ENCODE results near the gene PRELID3B.

Gene PRELID3B

DNA sequence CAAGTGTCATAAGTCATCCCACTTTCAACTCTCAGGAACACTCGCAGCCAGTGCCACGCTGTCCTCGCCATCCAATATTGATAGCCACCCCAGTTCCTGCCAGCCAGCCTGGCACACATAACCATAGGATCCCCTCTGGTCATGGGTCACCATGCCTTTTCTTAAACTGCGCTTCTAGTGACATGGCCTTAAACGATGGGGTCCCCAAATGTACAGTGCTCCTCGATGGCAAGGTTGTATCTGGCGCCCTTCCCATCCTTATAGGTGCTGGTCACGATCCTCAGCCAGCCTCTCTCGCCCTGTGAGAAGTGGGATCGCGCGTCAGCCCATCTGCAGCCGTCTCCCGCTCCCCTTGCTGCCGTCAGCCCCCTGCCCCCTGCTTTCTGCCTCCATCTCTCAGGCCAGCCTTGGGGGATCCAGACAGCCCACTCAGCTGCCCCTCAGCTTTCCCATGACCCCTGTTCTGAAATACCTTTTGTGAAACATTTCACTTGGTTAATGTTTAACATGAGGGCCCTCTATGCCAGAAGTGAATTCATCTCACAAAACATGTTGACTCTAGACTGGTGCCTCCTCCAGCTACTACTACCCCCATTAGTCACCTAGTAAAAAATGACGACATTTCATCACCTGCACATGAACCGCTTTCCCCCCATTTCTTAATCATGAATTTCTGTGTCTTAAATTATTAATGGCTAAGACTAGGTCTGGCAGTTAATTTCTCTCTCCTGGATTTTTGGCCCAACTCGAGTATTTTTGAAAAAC, 46.9 kb downstream of the PRELID3B start:
- no peak for DNase-seq (ENCODE audit: low read depth in 3 of 3)

DNA sequence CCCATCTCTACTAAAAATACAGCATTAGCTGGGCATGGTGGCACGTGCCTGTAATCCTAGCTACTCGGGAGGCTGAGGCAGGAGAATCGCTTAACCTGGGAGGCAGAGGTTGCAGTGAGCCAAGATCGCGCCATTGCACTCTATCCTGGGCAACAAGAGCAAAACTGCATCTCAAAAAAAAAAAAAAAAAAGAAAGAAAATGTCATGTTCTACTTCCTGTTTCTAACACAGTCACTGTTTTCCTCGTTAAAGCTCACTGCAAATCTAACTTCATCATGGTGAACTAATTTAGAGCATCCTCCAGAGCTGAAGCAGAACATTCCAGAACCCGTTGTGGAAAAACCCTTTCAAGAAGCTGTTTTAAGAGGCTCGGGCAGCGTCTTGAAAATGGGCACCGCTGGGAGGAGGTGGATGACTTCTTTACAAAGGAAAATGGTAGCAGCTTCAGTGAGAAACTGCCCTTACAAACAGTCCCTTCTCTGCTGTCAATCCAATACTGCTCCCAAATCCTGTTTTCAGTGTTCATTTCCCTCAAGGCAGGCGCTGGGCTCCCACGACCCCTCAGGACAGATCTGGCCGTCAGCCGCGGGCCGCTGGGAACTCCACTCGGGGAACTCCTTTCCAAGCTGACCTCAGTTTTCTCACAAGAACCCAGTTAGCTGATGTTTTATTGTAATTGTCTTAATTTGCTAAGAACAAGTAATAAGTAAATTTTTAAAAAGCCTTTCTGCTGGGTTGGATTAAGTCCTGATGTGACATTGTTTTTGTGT, 48.0 kb downstream of the PRELID3B start:
- DNase-seq (ENCODE audit: low read depth in 3 of 3) = no peak

DNA sequence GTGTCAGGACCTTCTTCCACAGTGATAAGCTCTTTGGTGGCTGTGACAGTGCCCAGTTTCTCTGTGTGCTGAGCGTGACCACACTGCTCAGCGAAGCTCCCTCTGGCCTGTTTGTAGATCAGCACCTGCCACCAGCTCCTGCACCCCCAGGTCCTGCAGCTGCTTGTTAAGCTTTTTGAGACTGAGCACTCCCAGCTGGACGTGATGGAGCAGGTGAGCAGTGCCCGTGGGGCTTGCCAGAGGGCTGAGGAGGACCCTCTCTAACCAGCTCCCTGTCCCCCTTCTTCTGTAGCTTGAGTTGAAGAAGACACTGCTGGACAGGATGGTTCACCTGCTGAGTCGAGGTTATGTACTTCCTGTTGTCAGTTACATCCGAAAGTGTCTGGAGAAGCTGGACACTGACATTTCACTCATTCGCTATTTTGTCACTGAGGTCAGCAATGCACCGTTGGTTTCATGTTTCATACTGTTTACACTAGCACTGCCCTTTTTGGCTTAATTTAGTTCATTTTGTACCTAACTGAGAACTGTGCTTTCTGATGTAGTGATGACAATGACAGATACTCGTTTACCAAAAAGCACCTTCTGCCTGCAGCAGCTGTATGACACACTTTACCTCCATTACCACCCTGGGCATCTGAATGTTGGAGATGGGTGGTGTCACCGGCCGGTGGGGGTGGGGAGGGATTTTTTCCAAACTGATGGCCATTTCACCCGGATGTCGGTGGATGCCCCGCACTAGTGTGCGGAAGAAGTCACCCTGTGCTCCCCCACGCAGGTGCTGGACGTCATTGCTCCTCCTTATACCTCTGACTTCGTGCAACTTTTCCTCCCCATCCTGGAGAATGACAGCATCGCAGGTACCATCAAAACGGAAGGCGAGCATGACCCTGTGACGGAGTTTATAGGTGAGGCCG, 49.0 kb downstream of the PRELID3B start:
- no peak for DNase-seq (ENCODE audit: low read depth in 3 of 3)

DNA sequence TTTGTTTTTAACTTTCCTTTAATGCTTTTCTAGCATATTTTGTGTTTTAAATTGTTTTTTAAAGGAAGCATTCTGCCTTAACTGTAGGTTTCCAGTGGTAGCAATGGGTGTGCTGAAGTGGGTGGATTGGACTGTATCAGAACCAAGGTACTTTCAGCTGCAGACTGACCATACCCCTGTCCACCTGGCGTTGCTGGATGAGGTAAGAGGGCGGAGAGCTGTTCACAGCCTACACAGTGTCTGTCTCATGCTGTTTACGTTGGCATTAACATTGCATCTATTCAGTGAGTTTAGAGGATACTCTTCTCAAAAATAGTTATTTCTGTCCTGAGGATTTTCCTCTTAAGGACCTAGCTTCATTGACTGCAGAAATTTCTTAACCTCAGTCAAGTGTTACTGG, 49.7 kb downstream of the PRELID3B start:
- DNase-seq (ENCODE audit: low read depth in 3 of 3) = no peak

DNA sequence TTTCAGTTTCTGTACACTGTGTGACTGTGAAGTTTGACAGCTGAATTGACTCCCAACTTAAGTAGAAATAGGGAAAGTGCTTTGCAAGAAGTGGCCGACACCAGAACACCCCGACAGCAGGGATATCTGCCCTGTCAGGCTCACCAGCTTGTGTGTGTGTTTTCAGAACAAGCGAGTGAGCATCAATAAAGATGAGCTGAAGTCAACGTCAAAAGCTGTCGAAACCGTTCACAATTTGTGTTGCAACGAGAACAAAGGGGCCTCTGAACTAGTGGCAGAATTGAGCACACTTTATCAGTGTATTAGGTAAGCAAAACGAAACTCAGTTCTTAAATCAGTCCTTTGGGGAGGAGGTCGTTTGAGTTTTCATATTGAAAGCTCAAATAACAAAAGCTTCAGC, 50.9 kb downstream of the PRELID3B start:
- DNase-seq (ENCODE audit: low read depth in 3 of 3) = no peak

DNA sequence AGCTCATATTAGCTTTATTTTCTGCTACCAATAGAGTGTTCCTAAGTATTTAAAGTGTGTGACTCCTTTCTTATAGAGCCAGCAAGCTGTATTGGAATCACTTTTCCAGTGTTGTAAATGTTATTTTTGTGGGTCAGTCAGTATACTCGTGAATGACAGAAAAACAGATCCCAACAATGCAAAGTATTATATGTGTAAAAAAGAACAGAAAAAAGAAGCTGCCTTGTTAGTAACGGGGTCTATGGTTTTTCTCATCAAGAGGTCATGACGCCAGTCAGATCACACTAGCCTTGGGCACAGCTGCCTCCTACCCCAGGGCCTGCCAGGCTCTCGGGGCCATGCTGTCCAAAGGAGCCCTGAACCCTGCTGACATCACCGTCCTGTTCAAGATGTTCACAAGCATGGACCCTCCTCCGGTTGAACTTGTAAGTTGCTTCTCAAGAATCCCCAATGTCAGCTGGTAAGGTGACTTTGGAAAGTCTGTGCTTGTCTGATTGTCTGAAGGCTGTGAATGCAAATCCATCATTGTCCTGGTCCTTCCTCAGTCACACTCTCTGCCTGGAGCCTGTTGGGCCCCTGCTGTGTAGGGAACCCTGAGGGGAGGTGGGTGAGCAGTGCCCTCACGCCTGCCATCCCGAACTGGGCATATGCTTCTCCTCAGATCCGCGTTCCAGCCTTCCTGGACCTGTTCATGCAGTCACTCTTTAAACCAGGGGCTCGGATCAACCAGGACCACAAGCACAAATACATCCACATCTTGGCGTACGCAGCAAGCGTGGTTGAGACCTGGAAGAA, 51.7 kb downstream of the PRELID3B start:
- no peak for DNase-seq (ENCODE audit: low read depth in 3 of 3)

DNA sequence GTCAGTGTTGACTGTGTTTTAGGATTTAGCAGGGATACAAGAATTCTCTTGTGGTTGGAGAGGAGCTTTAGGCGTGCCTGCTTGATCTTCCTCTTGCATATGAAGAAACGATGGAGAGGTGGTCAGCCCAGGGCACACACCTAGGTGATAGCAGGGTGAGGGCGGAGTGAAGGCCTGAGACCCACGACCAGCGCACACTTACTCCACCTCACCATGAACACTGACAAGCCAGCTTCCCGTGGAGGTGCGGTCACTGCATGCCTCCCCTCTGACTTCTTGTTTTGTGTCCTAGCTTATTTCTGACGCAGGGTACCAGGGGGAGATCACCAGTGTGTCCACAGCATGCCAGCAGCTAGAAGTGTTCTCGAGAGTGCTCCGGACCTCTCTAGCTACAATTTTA, 53.4 kb downstream of the PRELID3B start:
- no peak for DNase-seq (ENCODE audit: low read depth in 3 of 3)

DNA sequence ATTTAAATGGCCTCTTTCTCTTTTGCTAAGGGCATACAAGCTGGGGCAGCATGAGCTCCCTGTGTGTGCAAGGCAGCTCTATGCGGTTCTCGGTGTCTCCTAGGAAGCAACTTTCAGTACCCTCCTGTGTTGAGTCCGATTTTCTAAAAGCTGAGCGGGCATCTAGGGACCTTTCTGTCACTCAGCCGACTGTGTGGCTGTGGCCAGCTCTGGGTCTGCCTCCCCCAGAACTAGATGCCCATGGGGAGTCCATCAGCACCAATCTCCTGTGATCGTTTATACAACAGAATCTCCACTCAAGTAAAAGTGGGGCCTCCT, 54.1 kb downstream of the PRELID3B start:
- DNase-seq (ENCODE audit: low read depth in 3 of 3) = no peak

DNA sequence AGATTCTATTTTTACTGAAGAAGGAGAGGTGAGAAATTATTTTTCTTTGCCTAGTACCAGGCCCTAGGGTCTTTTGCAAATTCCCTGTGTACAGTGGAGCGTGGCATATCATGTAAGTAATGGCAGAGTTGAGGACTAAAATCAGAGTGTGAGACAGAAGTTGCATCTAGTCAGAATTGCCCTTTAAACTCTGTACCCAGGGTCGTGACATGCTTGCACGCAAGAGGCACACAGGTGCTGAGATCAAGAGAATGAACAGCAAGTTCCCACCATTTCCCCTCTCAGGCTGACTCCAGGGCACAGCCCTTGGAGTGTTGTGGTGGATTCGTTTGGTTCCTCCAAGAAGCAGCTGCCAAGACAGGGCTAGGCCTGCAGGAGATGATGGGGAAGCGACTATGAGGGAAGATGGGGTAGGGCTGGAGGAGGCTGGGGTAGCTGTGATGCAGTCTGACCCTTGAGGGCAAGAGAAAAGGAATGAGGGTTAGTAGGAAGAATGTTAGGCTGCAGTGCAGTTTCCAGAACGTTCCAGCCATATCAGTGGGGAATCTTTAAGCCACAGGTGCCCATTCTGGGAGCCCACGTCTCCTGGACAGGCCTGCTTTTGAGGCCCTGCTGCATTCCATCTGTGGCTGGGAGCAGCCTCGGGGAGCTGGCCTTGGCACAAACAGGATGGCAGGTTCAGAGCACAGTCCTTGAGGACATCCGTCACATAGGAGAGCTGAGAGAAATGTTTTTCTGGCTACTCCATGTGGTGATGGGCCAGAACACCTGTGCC, 54.6 kb downstream of the PRELID3B start:
- DNase-seq (ENCODE audit: low read depth in 3 of 3) = no peak

DNA sequence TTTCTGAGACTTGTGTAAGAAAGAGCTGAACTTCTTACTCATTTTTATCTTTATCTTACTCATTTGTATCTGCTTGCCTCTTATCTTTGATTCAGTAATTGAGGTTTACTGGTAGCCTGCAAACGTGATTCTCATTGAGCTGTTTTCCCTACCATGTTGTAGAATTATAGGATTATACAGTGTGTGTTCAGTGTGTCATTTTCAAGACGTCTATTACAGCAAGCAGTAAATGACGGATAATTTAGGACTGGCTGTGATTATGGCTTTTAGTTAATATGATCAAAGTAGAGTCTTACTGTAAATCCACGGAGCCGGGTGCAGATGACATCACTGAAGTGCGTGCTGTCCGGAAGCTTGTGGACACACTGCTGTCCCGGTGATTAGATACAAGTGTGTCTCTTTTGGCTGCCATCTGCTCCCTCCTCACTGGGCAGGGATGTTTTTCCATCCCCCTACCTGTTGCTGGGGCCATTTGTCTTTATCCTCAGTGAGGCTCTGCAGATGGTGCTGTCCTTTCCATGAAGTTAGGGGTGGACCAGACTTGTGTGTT, 55.5 kb downstream of the PRELID3B start:
- DNase-seq (ENCODE audit: low read depth in 3 of 3) = no peak

DNA sequence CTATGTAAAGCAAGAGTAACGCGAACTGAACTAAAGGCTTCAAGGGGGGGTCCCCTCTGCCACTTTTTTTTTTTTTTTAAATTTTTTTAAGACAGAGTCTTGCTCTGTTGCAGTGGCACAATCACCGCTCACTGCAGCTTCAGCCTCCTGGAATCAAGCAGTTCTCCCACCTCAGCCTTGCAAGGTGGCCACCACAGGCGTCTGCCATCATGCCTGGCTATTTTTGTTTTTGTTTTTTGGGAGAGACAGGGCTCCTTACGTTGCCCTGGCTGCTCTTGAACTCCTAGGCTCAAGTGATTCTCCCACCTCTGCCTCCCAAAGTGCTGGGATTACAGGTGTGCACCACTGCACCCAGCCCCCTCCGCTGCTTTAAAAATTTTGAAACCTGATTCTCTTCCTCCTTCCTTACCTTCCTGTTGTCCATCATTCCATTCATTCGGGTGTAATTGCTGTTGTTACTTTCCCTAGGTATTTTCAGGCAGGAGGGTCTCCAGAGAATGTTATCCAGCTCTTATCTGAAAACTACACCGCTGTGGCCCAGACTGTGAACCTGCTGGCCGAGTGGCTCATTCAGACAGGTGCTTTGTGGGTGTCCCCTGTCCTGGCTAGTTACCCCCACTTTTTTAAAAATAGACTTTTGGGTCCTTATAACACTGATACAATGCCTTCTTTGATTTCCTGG, 56.2 kb downstream of the PRELID3B start:
- DNase-seq (ENCODE audit: low read depth in 3 of 3) = no peak

DNA sequence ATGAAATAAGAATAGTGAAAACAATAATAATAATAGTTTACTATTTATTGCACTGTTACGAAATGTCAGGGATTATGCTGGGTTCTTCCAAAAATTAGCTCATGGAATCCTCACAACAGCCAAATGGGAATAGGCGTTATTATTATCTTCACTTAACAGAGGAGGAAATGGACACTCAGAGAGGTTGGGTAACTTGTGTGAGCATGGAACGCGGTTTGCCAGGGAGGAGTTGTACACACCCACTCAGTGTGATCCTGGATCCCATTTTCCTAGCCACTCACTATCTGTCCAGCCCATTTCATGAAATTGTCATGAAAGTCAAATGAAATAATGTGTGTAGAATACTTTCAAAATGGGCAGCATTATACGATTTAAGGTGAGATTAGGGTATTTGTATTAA, 56.9 kb downstream of the PRELID3B start:
- DNase-seq (ENCODE audit: low read depth in 3 of 3) = no peak

DNA sequence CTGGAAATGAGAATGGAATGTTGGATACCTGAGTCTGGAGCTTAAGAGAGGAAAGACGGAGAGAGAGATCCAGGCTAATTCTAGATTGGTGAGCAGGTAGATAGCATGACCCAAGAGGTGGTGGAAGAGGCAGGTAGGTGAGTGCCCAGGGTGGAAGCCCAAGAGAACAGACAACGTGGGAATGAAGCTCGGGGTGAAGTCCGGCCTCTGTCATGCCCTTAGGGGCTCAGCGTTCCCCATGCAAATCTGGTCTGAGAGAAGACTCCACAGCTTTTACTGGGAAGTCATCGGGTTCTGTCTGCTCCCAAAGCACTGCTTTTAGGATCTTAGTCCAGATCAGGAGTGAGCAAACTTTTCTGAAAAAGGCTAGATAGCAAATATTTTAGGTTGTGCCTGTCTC, 57.9 kb downstream of the PRELID3B start:
- DNase-seq (ENCODE audit: low read depth in 3 of 3) = no peak
